GM12801 (cell line): ENCODE data around the gene IFRD2.

Experiments used
- TF ChIP-seq, protein P1 (sequence below): IDR thresholded peaks from one replicate; pipeline ENCODE4 v1.5.1; 2011; ENCODE audit warnings: control low read depth; ENCODE audit not compliant: insufficient read length; ENCODE audit errors: extremely low read depth

Gene IFRD2

DNA sequence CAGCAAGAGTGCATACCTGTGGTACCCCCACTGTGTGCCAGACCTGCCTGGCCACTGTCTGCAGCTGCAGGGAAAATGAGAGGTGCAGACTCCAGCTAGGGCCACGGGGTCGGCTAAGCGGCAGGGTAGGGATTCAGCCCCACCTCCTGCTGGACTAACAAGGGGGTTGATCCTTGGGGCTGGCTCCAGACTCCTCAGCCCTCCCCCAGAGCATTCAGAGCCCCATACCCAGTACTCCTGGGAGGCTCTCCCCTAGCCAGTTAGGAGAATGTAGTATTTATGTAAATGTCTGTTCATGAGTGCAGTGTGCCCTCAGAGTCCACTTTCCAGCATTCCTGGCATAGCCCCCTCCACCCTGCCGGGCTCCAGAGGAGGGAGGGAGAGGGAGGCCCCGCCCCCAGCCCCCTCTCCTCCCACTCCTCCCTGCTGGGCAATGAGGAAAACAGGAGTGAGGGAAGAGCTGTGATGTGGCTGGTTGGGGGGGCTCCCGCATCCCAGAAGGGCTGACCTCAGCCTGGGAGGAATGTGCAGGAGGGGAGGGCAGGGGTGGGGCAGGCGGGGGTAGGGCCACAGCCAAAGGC lies 27.8 kb downstream of the IFRD2 start:
- TF ChIP-seq, protein P1, sequence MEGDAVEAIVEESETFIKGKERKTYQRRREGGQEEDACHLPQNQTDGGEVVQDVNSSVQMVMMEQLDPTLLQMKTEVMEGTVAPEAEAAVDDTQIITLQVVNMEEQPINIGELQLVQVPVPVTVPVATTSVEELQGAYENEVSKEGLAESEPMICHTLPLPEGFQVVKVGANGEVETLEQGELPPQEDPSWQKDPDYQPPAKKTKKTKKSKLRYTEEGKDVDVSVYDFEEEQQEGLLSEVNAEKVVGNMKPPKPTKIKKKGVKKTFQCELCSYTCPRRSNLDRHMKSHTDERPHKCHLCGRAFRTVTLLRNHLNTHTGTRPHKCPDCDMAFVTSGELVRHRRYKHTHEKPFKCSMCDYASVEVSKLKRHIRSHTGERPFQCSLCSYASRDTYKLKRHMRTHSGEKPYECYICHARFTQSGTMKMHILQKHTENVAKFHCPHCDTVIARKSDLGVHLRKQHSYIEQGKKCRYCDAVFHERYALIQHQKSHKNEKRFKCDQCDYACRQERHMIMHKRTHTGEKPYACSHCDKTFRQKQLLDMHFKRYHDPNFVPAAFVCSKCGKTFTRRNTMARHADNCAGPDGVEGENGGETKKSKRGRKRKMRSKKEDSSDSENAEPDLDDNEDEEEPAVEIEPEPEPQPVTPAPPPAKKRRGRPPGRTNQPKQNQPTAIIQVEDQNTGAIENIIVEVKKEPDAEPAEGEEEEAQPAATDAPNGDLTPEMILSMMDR: no peak

DNA sequence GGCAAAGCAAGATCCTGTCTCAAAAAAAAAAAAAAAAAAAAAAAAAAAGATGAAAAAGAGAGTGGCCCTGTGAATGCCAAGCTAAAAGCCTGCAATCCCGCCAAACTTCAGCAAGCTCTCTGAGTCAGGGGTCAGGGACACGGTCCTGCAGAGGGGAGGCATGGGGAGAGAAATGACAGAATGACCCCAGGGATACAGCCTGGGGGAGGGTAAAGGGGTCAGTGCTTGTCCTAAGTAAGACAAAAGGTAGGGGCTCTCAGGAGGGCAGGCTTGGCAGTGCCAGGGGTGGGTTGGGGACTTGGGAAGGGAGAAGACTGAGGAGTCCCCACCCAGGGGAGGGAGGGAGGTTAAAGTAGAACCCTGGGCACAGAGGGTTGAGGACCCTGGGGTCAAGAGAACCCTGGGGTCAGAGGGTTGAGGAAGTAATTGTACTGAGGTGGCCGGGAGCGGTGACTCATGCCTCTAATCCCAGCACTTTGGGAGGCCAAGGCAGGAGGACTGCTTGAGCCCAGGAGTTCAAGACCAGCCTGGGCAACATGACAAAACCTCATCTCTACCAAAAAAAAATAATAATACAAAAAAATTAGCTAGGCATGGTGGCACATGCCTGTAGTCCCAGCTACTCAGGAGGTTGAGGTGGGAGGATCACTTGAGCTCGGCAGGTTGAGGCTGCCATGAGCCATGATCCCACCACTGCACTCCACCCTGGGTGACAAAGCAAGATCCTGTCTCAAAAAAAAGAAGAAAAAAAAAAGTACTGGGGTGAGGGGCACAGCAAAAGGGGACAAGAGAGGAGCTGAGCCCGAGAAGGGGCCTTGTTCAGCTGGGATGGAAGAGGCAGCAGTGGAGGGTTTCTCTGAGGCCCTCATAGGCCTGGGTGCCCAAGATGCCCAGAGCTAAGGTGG lies 28.5 kb downstream of the IFRD2 start:
- TF ChIP-seq, protein P1: no peak

DNA sequence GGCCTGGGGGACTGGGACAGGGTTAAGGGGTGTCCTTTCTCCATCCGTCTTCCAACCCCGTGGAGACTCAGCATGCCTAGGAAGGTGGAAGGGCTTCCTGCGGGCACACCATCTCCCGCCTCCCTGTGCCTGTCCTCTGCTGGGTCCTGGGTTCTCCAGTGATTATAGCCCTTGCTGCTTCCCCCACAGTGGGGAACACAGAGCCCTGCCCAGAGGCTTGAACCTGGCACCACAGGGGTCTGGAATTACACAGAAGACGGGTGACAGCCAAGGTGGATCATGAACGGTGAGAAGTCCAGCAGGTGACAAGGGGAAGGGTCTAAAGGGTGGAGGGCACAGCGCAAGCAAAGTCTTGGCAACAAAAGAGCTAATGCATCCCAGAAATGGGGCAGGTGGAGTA lies 29.5 kb downstream of the IFRD2 start:
- TF ChIP-seq, protein P1: no peak

DNA sequence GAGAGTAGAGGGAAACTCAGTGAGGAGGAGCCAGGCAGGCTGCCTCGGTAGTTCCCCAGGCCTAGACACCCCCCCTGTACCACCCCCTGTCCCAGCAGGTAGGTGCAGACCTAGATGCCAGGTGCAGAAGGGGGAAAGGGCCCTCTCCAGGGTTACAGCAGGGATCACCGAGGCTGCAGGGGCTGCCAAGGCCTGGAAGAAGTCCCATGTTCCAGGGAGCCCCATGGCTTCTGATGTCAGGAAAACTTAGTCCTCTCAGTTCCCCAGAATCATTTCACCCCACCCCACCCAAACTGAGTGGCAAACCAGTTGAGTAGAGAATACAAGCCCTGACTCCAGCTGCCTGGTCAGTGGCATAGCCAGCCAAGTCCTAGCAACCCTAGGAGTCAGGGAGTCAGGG lies 30.7 kb downstream of the IFRD2 start:
- TF ChIP-seq, protein P1: no peak

DNA sequence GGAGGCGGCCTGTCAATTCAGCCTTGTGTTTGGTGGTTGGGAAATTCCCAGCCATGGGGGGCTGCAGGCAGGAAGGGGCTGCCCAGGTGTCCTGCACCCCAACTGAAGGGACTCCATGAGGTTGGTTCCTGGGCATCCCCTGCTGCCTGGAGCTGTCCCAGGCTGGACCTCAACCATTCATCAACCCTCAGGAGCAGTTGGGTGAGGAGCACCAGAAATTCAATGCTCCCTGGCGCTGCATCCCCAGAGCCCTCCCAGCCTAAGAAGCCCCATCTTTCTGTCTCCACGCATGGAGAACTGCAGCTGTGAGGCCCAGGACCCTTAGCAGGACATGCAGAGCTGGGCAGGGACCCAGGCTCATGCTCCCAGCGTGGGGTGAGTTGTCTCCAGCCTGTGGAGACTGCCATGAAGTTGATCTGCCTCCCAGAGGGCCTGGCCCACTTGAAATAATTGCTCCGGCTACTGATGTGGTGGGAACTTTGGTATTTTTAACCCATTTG lies 31.2 kb downstream of the IFRD2 start:
- TF ChIP-seq, protein P1: no peak

DNA sequence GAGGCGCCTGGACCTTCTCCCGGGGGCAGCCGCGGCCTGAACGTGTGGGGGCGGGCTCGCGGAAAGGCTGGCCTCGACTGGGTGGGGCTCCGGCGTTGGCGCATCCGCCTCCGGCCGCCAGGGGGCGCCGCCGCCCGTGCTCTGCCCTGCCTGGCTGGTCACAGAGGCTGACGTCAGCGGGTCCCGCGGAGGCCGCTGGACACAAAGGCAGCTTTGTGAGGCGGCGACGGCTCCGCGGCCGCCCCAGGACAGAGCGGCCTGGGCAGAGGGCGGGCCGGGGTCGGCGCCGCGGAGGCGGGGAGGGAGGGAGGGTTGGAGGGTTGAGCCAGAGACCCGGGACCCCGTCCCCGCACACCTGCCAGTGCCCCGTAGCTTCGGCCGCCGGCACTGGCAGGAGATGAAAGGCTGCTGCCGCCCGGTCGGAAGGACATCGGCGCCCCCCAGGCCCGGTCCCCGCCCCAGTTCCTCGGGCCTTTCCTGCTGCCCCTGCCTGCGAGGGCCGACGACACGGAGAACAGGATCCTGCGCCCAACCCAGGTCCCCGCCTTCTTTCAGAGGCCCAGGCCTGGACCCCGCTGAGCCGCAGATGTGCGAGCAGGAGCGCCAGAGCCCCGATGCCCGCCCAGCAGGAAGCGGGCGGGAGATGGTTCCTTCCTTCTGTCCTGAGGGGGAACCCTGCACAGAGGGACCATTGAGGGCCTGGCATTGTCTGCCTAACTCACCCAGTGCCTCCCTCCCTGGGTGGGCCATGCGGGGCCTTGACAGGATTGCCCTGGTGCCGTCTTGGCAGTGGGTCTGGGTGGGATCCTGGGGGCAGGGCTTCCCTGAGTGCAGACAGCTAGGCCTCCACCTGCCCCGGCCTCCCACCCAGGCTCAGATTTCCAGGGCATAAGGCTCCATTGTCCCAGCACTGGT lies 31.9 kb downstream of the IFRD2 start:
- TF ChIP-seq, protein P1: no peak
